Fibroblast of pulmonary artery (primary cell): ENCODE data around the gene PSME3.

Experiments used
- DNase-seq: peaks from one replicate; pipeline ENCODE4 v3.0.0-alpha.2; 2010; ENCODE audit warnings: low read depth
- H3K4me3 ChIP-seq: replicated peaks from 2 replicates; pipeline ENCODE4 v1.5.1; 2011; ENCODE audit warnings: low read depth, mild to moderate bottlenecking, control low read depth, low read length, moderate library complexity
- TF ChIP-seq, protein P1 (sequence below): IDR thresholded peaks from 2 replicates; pipeline ENCODE4 v1.5.1; 2011; ENCODE audit warnings: mild to moderate bottlenecking, control low read depth, low read length, inconsistent platforms; ENCODE audit errors: missing control alignments

The PSME3 gene

DNA sequence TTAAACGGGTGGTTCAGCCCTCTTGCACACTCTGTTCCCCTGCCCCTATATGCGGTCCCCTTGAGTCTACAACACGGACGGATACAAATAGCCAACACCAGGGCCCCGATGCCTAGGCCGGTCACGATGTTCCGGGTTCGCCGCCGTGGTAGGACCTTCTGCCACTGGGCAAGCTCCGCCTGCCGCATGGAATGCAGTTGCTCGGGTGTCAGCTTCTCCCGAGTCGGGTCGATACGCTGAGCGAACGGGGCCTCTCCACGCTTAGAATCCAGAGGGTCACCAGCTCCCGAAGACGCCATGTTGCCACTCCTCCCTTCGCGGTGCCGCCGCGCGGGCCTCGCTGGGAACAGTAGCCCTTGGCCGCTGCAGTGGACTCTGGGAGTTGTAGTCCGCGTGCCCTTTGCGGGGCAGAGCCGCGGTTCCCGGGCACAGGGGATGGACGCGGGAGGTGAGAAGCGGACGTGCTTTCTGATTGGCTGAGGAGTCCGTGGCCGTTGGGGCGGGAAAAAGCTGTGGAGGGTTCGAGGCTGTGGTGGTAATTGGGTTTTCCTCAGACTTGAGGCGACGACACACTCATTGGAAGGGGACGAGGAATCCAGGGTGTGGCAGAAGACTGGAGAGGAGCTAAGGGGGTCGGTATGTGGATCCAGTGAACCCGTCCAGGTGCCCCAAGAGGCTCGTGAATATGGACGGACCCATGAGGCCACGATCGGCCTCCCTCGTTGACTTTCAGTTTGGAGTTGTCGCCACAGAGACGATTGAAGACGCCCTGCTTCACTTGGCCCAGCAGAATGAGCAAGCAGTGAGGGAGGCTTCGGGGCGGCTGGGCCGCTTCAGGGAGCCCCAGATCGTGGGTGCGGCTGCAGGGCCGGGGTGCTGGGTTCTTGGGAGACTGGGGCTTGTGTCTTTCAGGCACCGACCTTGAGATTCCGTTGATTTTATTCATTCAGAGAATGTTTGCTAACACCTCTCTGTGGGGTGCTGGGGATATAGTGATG lies 34.5 kb upstream of the PSME3 start, which contains the start of the genes CNTD1 and COA3:
Gene CNTD1 (plus strand): TSS at position 479 of the 998 bp plus-strand sequence. CDS start 207 bp downstream, at position 686.
Gene COA3 (minus strand): TSS at position 322 of the 998 bp plus-strand sequence. CDS start 23 bp downstream, at position 299.
- DNase-seq, result peak; percentile 86
- H3K4me3 ChIP-seq, result peak within 1 kb of the TSS; percentile 78
- TF ChIP-seq, protein P1, sequence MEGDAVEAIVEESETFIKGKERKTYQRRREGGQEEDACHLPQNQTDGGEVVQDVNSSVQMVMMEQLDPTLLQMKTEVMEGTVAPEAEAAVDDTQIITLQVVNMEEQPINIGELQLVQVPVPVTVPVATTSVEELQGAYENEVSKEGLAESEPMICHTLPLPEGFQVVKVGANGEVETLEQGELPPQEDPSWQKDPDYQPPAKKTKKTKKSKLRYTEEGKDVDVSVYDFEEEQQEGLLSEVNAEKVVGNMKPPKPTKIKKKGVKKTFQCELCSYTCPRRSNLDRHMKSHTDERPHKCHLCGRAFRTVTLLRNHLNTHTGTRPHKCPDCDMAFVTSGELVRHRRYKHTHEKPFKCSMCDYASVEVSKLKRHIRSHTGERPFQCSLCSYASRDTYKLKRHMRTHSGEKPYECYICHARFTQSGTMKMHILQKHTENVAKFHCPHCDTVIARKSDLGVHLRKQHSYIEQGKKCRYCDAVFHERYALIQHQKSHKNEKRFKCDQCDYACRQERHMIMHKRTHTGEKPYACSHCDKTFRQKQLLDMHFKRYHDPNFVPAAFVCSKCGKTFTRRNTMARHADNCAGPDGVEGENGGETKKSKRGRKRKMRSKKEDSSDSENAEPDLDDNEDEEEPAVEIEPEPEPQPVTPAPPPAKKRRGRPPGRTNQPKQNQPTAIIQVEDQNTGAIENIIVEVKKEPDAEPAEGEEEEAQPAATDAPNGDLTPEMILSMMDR, result no peak

DNA sequence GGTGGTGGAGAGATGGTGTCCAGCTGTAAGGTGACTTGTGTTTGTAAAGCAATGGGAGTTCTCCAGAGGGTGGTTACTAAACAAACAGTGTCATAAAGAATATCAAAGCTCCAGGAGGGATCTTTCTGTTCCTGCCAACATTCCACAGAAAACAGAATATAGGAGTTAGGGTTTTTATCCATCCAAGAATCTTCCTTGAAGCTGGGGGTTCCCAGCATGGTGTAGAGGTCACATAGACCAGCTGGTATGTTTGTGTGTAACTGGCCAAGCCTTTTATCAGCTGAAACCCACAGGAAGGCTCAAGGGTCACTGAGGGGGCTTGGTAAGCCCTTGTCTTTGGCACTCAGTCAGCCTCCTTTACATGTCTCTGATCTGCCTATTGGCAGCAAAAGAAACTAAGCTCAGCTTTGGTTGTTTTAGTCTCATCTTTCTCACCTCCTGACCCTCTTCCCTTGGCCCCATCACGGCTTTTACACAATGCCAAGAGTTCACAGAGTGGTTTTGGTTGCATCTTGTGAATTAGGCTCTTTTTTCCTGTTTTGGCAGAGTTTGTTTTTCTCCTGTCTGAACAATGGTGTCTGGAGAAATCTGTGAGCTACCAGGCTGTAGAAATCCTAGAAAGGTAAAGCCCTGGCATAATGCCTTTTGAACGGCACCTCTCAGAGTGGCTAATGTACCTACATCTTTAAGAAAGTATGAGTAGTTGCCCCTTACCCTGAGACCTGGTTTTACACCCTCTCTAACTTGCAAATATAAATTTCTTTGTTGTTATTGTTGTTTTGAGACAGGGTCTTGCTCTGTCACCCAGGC lies 29.9 kb upstream of the PSME3 start:
- no peak overlapping the region for H3K4me3 ChIP-seq
- no peak for DNase-seq
- TF ChIP-seq, protein P1, result no peak

DNA sequence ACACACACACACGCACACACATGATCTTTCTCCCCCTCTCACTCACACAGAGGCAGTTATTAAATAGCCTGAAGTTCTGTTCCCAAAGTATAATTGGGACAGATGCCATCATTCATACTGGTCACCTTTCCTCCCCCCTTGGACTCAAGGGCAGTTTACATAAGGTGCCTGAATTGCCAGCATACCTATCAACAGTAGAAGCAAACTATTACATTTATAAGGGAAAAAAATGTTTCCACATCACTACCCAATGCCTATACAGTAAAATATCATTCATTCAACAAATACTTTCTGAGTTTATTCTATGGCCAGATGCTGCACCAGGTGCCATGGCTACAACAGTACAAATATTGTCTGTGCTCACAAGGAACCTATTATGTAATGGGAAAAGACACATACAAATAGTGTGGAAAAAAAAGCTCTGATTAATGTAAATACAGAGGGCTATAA lies 28.3 kb upstream of the PSME3 start:
- TF ChIP-seq, protein P1, result no peak
- no peak overlapping the region for H3K4me3 ChIP-seq
- DNase-seq, result no peak

DNA sequence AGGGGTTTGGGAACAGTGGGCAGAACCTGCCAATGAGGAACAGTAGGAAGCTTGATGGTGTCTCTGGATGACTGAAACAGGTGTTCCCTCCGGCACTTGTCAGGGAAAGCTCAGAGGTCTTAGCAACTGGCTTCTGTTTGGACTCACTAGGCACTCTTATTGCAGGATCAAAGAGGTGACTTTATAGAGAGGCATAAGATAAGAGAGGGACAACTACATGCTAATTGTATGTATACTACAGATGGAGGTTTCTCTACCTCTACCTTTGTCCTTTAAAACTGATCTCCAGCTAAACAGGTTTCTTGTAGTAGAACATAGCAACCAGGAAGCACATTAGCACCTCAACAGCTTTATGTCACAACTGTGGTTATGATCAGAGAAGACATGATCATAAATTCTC lies 26.9 kb upstream of the PSME3 start:
- no peak for DNase-seq
- H3K4me3 ChIP-seq, result no peak overlapping the region
- TF ChIP-seq, protein P1, result no peak

DNA sequence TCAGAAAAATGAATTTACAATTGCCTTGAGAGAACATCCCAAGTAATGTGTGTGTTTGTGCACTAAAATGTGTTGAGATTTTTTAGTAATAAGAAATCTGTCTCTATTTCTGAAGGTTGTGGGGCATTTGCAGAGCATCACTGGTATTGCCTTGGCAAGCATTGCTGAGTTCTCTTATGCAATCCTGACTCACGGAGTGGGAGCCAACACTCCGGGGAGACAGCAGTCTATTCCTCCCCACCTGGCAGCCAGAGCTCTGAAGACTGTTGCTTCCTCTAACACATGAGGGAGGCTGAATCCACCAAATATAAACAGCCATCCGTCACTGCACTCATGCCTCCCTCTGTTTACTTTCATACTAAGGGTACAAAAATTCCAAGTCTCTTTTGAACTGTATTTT lies 23.9 kb upstream of the PSME3 start:
- peak; percentile 89 for DNase-seq
- TF ChIP-seq, protein P1, result no peak
- H3K4me3 ChIP-seq, result no peak overlapping the region

- DNase-seq, result peak; percentile 95
- H3K4me3 ChIP-seq, result no peak overlapping the region
Measured at GRCh38 chr17:42814633-42815399, 18.4 kb upstream of the PSME3 start.

More at GRCh38 chr17:42814633-42815399, 18.4 kb upstream of the PSME3 start:
- TF ChIP-seq, protein P1, result no peak
